KMS-11 (cell line): ENCODE results near the gene BPTF.

ENCODE experiments used
- H2AFZ ChIP-seq: fragments of 200-600 bp; sonication (generic); 2 replicates; pipeline ENCODE4 v1.6.1; 2016; ENCODE audit warnings: antibody characterized with exemption, mixed run types, low read depth
- H3K27ac ChIP-seq: fragments of 200-600 bp; sonication (generic); 2 replicates; pipeline ENCODE4 v1.6.1; 2016; ENCODE audit warnings: mild to moderate bottlenecking, mixed run types
- H3K27me3 ChIP-seq: fragments of 200-600 bp; sonication (generic); 2 replicates; pipeline ENCODE4 v1.6.1; 2017; ENCODE audit warnings: mild to moderate bottlenecking, low read depth, mixed run types, moderate library complexity; ENCODE audit not compliant: insufficient read depth
- H3K36me3 ChIP-seq: fragments of 200-600 bp; sonication (generic); 2 replicates; pipeline ENCODE4 v1.6.1; 2017; ENCODE audit warnings: mild to moderate bottlenecking, mixed run types; ENCODE audit not compliant: insufficient read depth
- H3K4me1 ChIP-seq: fragments of 200-600 bp; sonication (generic); 2 replicates; pipeline ENCODE4 v1.6.1; 2016; ENCODE audit warnings: mild to moderate bottlenecking, low read depth, mixed run types; ENCODE audit not compliant: poor library complexity, severe bottlenecking
- H3K4me2 ChIP-seq: fragments of 200-600 bp; sonication (generic); 2 replicates; pipeline ENCODE4 v1.7.0; 2016; ENCODE audit warnings: mild to moderate bottlenecking, mixed run types
- H3K4me3 ChIP-seq: fragments of 200-600 bp; sonication (generic); IDR thresholded peaks from 2 replicates; pipeline ENCODE4 v1.6.1; 2017; ENCODE audit warnings: low read depth, low read length, mixed read lengths; ENCODE audit not compliant: insufficient read depth
- H3K79me2 ChIP-seq: fragments of 200-600 bp; sonication (generic); 2 replicates; pipeline ENCODE4 v1.6.1; 2016; ENCODE audit warnings: low read depth, mixed run types; ENCODE audit not compliant: insufficient read depth
- H3K9ac ChIP-seq: fragments of 200-600 bp; sonication (generic); 2 replicates; pipeline ENCODE4 v1.6.1; 2016; ENCODE audit warnings: mild to moderate bottlenecking, mixed run types
- H4K20me1 ChIP-seq: fragments of 200-600 bp; sonication (generic); 2 replicates; pipeline ENCODE4 v1.6.1; 2016; ENCODE audit warnings: mild to moderate bottlenecking, mixed run types; ENCODE audit not compliant: insufficient read depth
- CTCF ChIP-seq: fragments of 200-600 bp; sonication (generic); conservative IDR thresholded peaks from 2 replicates; pipeline ENCODE4 v1.6.1; 2017; ENCODE audit warnings: low read depth, mild to moderate bottlenecking, antibody characterized with exemption, low read length, moderate library complexity, mixed read lengths

The BPTF gene

GRCh38 chr17:67931227-67931626, 105.9 kb downstream of the BPTF start:
- H3K36me3 ChIP-seq = peaks cover 10% of the 10 kb centered on the region; the same call in 1 of the 2 replicates
- no peaks in the 10 kb centered on the region for H3K4me1 ChIP-seq
- no peak overlapping the region for H3K27ac ChIP-seq
- no peaks in the 10 kb centered on the region for H4K20me1 ChIP-seq
- no peak overlapping the region for H3K4me2 ChIP-seq
- H3K9ac ChIP-seq = no peak overlapping the region
- no peak overlapping the region for H2AFZ ChIP-seq
- no peaks in the 10 kb centered on the region for H3K27me3 ChIP-seq
- no peak for TF ChIP-seq CTCF
- no peaks in the 10 kb centered on the region for H3K79me2 ChIP-seq
- H3K4me3 ChIP-seq = no peak overlapping the region

GRCh38 chr17:67942810-67943209, 117.5 kb downstream of the BPTF start:
- H3K4me3 ChIP-seq = no peak overlapping the region
- H3K4me2 ChIP-seq = no peak overlapping the region
- no peak overlapping the region for H3K27ac ChIP-seq
- H3K36me3 ChIP-seq = peaks cover 17% of the 10 kb centered on the region; the same call in 1 of the 2 replicates
- H3K27me3 ChIP-seq = no peaks in the 10 kb centered on the region
- TF ChIP-seq CTCF = peak; percentile 66
- no peaks in the 10 kb centered on the region for H3K79me2 ChIP-seq
- H3K4me1 ChIP-seq = peaks cover 9% of the 10 kb centered on the region
- no peak overlapping the region for H3K9ac ChIP-seq
- no peaks in the 10 kb centered on the region for H4K20me1 ChIP-seq
- H2AFZ ChIP-seq = no peak overlapping the region

GRCh38 chr17:67944035-67944434, 118.7 kb downstream of the BPTF start:
- Histone ChIP-seq H3K9ac (no peak overlapping the region), H3K27me3 (no peaks in the 10 kb centered on the region), H3K4me3 (no peak overlapping the region), H3K27ac (no peak overlapping the region), H4K20me1 (no peaks in the 10 kb centered on the region), H3K4me2 (no peak overlapping the region), H3K36me3 (peaks cover 17% of the 10 kb centered on the region; the same call in 1 of the 2 replicates), H3K79me2 (no peaks in the 10 kb centered on the region), H2AFZ (no peak overlapping the region), H3K4me1 (peaks cover 9% of the 10 kb centered on the region)
- no peak for TF ChIP-seq CTCF

GRCh38 chr17:67946513-67946912, 121.2 kb downstream of the BPTF start:
- Histone ChIP-seq H3K27ac (no peak overlapping the region), H2AFZ (no peak overlapping the region), H3K4me2 (no peak overlapping the region), H3K36me3 (peaks cover 18% of the 10 kb centered on the region), H3K27me3 (no peaks in the 10 kb centered on the region), H3K4me3 (no peak overlapping the region), H3K4me1 (peaks cover 6% of the 10 kb centered on the region), H3K79me2 (no peaks in the 10 kb centered on the region), H3K9ac (no peak overlapping the region), H4K20me1 (no peaks in the 10 kb centered on the region)
- no peak for TF ChIP-seq CTCF
